ENCODE data around the gene OR2S2. TPM values are rescaled to one million over a fixed set of nuclear protein-coding genes. Genes with fewer than 3 reads are reported as not detected.

Gene OR2S2
- total and polyA plus RNA-seq, 2 of the 8 experiments (the other 6 are each of a cell fraction or from before 2014, with no cell fraction given): not detected

GRCh38 chr9:35907711-35908503 is 50.0 kb downstream of the OR2S2 start:
- Histone ChIP-seq H4K8ac (ENCODE audit: extremely low read depth, insufficient read depth, low read length) (no peak overlapping the region), H2BK20ac (ENCODE audit: low read length) (peak overlapping the region; percentile 87; the same call in 1 of the 2 replicates), H2BK5ac (ENCODE audit: low read depth, low read length) (peak overlapping the region; percentile 79; the same call in 1 of the 2 replicates), H3K14ac (ENCODE audit: insufficient read length) (no peak overlapping the region), H3K4me2 (ENCODE audit: insufficient read depth in 1 of 2, low read depth in 2 of 2, low read length in 2 of 2) (peak overlapping the region; percentile 19 to 55), H3K23ac (ENCODE audit: insufficient read length) (no peak overlapping the region), H3K4me1 (replicated peaks in 1 of 4; ENCODE audit: control insufficient read depth in 3 of 4, insufficient read depth in 4 of 4, low read length in 3 of 4) (peaks cover 9 to 33% (median 21%) of the 10 kb centered on the region in 4 experiments), H2BK120ac (replicated peaks; ENCODE audit: low read depth, low read length) (peak overlapping the region; percentile 50), H3K79me1 (ENCODE audit: low read depth, low read length) (0 out of 2 replicates have a peak, but pooled peaks cover 2% of the 10 kb centered on the region), H3K27me3 (replicated peaks in 1 of 4; ENCODE audit: control insufficient read depth in 3 of 4, extremely low read depth in 1 of 4, insufficient read depth in 3 of 4, low read length in 3 of 4) (peaks cover 0 to 2% (median 0%) of the 10 kb centered on the region in 4 experiments; a peak in 2 of 7 replicates), H2AFZ (ENCODE audit: low read length) (peak overlapping the region; percentile 66), H4K91ac (replicated peaks; ENCODE audit: insufficient read length, low read length) (peak overlapping the region; percentile 6), H3K56ac (replicated peaks; ENCODE audit: insufficient read length, low read depth, low read length) (no peak overlapping the region), H4K5ac (ENCODE audit: insufficient read length, low read depth, low read length) (no peak overlapping the region), H3K4me3 (ENCODE audit: extremely low read depth in 1 of 4, insufficient read depth in 2 of 4, low read depth in 3 of 4, low read length in 4 of 4) (peak overlapping the region in 1 of 4 experiments; percentile 1; a peak in 1 of 8 replicates), H3K4ac (replicated peaks; ENCODE audit: insufficient read length, low read depth, low read length) (peak overlapping the region; percentile 32), H3K9ac (replicated peaks in 1 of 4; ENCODE audit: extremely low read depth in 1 of 4, low read depth in 3 of 4, low read length in 3 of 4) (no peak overlapping the region; a peak in 1 of 7 replicates), H3K18ac (ENCODE audit: extremely low read depth, low read length) (peak overlapping the region; percentile 81), H3K23me2 (ENCODE audit: low read depth, low read length) (no peaks in the 10 kb centered on the region; the same call in 1 of the 2 replicates), H2BK15ac (ENCODE audit: low read length) (peak overlapping the region; percentile 75), H4K20me1 (replicated peaks in 1 of 2; ENCODE audit: control insufficient read depth in 1 of 2, insufficient read depth in 2 of 2, low read length in 2 of 2) (no peaks in the 10 kb centered on the region), H3K36me3 (ENCODE audit: control insufficient read depth in 2 of 4, insufficient read depth in 4 of 4, low read length in 3 of 4) (no peaks in the 10 kb centered on the region), H2BK12ac (ENCODE audit: low read depth, low read length) (peak overlapping the region; percentile 89), H2AK5ac (ENCODE audit: low read depth, low read length) (peak overlapping the region; percentile 5; the same call in 1 of the 2 replicates), H3K79me2 (ENCODE audit: control insufficient read depth in 1 of 2, insufficient read depth in 2 of 2, low read length in 2 of 2) (no peaks in the 10 kb centered on the region), H3K27ac (ENCODE audit: low read depth, low read length) (peak overlapping the region; percentile 11; the same call in 1 of the 2 replicates), H3K9me3 (ENCODE audit: insufficient read depth in 2 of 2, low read depth in 1 of 2, low read length in 1 of 2) (no peaks in the 10 kb centered on the region)
- ChIA-PET CTCF (ENCODE audit: partially characterized antibody) (interaction anchor here (0.9 to 5.6 kb wide), 10 partner anchors 10 to 212 kb away, joined by 3 to 26 read pairs (median 4); no protein-coding TSS in a partner anchor), POLR2A (ENCODE audit: partially characterized antibody) (interaction anchor here (1.3 kb wide), 1 partner anchor 43 kb away, joined by 3 read pairs; no protein-coding TSS in a partner anchor)
- WGBS, 2 experiments (ENCODE audit: extremely low coverage in 1 of 2, insufficient coverage in 1 of 2, insufficient read length in 1 of 2, insufficient replicate concordance in 2 of 2, low coverage in 1 of 2, low lambda C conversion rate in 2 of 2, missing lambda C conversion rate in 1 of 2): 46% methylated on average over 11 of the region's 13 CpGs; no CpG with 5 or more reads in 1 of the 2 experiments
- FAIRE-seq: no peak
- DNase-seq (ENCODE audit: low read depth in 1 of 2, low spot score in 2 of 2): peak; percentile 49 to 57
- TF ChIP-seq RBBP5 (IDR thresholded peaks at IDR 0.05; ENCODE audit: borderline replicate concordance, low read depth, low read length) (0 out of 2 replicates have a peak, but pooled peaks have one; percentile 39), KDM5A (IDR thresholded peaks at IDR 0.05; ENCODE audit: low read length) (no peak), CBX8 (IDR thresholded peaks at IDR 0.05; ENCODE audit: borderline replicate concordance, low read depth, low read length) (no peak), CTCF (IDR thresholded peaks at IDR 0.05; ENCODE audit: control extremely low read depth in 1 of 3, insufficient read depth in 1 of 3, low read depth in 1 of 3, low read length in 3 of 3) (no peak), SAP30 (IDR thresholded peaks at IDR 0.05; ENCODE audit: insufficient read depth, insufficient replicate concordance, low read length) (no peak), KDM4A (IDR thresholded peaks at IDR 0.05; ENCODE audit: low read depth, low read length, severe bottlenecking) (no peak)

Data from H1 (cell line).